SU-DHL-6 (cell line): ENCODE results near the gene NEGR1.

Experiments used
- EZH2phosphoT487 ChIP-seq: fragments of 200-600 bp; sonication (generic), shearing (Covaris generic); conservative IDR thresholded peaks from 2 replicates; pipeline ENCODE4 v1.6.1; 2018; ENCODE audit warnings: mild to moderate bottlenecking, antibody characterized with exemption, low read length, moderate library complexity, mixed read lengths
- TF ChIP-seq, protein P1 (sequence below): fragments of 200-600 bp; sonication (generic); IDR thresholded peaks from one replicate; pipeline ENCODE4 v1.5.1; 2017; ENCODE audit warnings: antibody characterized with exemption, mild to moderate bottlenecking, low read length, moderate library complexity; ENCODE audit not compliant: insufficient read depth, poor library complexity, severe bottlenecking

DNA sequence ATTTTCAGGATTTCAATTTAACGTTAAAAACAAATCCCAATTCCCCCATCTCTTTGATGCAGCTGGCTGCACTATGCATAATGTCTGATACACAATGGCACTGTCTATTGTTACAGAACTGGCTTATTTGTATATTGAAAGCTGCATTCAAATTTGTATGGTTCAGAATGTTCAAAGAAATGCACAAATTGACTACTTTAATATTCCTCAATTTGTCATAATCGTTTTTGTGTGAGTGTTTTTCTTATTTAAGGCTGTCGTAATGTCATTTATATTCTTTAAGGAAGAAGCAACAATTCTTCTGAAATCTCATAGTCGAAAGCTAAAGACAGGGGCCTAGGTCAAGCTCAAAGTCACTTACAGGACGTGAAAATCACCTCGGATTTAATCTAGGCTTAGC lies 860.1 kb downstream of the NEGR1 start:
- TF ChIP-seq, protein P1, sequence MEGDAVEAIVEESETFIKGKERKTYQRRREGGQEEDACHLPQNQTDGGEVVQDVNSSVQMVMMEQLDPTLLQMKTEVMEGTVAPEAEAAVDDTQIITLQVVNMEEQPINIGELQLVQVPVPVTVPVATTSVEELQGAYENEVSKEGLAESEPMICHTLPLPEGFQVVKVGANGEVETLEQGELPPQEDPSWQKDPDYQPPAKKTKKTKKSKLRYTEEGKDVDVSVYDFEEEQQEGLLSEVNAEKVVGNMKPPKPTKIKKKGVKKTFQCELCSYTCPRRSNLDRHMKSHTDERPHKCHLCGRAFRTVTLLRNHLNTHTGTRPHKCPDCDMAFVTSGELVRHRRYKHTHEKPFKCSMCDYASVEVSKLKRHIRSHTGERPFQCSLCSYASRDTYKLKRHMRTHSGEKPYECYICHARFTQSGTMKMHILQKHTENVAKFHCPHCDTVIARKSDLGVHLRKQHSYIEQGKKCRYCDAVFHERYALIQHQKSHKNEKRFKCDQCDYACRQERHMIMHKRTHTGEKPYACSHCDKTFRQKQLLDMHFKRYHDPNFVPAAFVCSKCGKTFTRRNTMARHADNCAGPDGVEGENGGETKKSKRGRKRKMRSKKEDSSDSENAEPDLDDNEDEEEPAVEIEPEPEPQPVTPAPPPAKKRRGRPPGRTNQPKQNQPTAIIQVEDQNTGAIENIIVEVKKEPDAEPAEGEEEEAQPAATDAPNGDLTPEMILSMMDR: no peak
- no peak for TF ChIP-seq EZH2phosphoT487
